ENCODE results near the gene PRDM15.

- no peak for TF ChIP-seq EZH2 (IDR thresholded peaks at IDR 0.05; ENCODE audit: low read length, missing control alignments)
- no peak for TF ChIP-seq CTCF (conservative IDR thresholded peaks at IDR 0.05 in 1 of 2, IDR thresholded peaks at IDR 0.05 in 1 of 2; ENCODE audit: low read depth in 1 of 2, low read length in 2 of 2)
Observed at GRCh38 chr21:41792711-41793110, 86.4 kb downstream of the PRDM15 start.

Data from fibroblast of lung (primary cell).